SJCRH30 (cell line): ENCODE results near the gene IL26. TPM values are rescaled to one million over a fixed set of nuclear protein-coding genes. Genes with fewer than 3 reads are reported as not detected.

Experiments used
- DNase-seq, 2 experiments: peaks; one replicate each; pipeline ENCODE4 v3.0.0-alpha.2; 2015 to 2020
- H3K27ac ChIP-seq: fragments of 250-450 bp; sonication (Bioruptor Pico); 2 replicates; pipeline ENCODE4 v1.5.1; 2020; ENCODE audit warnings: mild to moderate bottlenecking, moderate library complexity
- H3K27me3 ChIP-seq: fragments of 250-450 bp; sonication (Bioruptor Pico); 2 replicates; pipeline ENCODE4 v1.5.1; 2020; ENCODE audit warnings: mild to moderate bottlenecking, moderate library complexity
- H3K36me3 ChIP-seq: fragments of 250-450 bp; sonication (Bioruptor Pico); 2 replicates; pipeline ENCODE4 v1.5.1; 2020; ENCODE audit warnings: mild to moderate bottlenecking, moderate library complexity
- H3K4me1 ChIP-seq: fragments of 250-450 bp; sonication (Bioruptor Pico); 2 replicates; pipeline ENCODE4 v1.5.1; 2020; ENCODE audit warnings: mild to moderate bottlenecking, moderate library complexity
- H3K4me3 ChIP-seq: fragments of 250-450 bp; sonication (Bioruptor Pico); 2 replicates; pipeline ENCODE4 v1.5.1; 2020; ENCODE audit warnings: mild to moderate bottlenecking, moderate library complexity
- H3K9me3 ChIP-seq: fragments of 250-450 bp; sonication (Bioruptor Pico); replicated peaks from 2 replicates; pipeline ENCODE4 v1.5.1; 2020; ENCODE audit warnings: mild to moderate bottlenecking, moderate library complexity
- total RNA-seq: library from RNA; depleted of rRNA; stranded (reverse); fragments of >200 nt; shearing (Covaris generic); gene quantifications from 2 replicates; pipeline ENCODE4 v1.2.3, GENCODE V29; 2014

IL26 gene
- total RNA-seq, 1 experiment from 2014 or later = not detected

DNA sequence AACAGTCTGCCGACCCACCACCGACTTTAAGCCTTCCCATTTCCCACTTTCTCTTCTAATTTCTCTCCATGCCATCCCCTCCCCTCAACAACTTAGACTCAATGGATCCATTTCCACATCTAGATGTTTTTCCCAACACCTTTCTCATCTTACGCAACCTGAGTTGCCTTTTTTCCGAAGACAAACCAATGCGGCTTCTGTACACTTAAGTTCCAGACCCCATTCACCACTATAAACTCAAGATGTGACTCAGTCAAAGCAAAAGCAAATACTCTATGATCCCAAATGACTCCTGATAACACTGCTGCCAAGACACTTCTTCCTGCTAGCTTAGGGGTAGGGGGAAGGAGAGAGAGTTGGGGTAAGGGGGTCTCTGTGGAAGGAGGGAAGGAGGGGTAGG, 26.5 kb upstream of the IL26 start:
- Histone ChIP-seq H3K36me3 (no peaks in the 10 kb centered on the region), H3K27me3 (no peaks in the 10 kb centered on the region)
- DNase-seq = no peak

DNA sequence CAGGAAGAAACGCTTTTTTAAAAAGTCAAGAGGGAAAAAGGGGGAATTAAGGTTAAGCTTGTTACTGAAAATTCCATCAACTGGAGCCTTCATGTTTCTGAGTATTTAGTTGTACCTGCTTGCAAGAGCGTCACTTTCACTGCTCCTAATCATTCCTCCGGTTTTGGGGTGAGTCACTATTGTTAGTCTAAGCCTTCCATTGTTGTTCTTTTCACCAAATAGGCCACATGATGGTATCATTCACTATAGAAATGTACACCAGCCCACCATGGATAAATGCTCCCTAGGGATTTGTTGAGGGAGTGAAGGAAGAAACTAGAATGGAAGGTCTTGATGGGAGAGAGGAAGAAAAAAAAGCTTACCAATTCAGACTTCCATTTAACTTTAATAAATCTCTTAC, 24.8 kb upstream of the IL26 start:
- DNase-seq = peak in 1 of 2 experiments; percentile 38
- H3K27me3 ChIP-seq = no peaks in the 10 kb centered on the region
- peaks cover 16% of the 10 kb centered on the region for H3K4me1 ChIP-seq
- H3K27ac ChIP-seq = no peak overlapping the region
- H3K36me3 ChIP-seq = no peaks in the 10 kb centered on the region
- H3K4me3 ChIP-seq = no peak overlapping the region
- H3K9me3 ChIP-seq = peaks cover 4% of the 10 kb centered on the region; the same call in 1 of the 2 replicates

More for the DNA sequence above, 26.5 kb upstream of the IL26 start:
- H3K27ac ChIP-seq = no peak overlapping the region
- H3K9me3 ChIP-seq = peaks cover 4% of the 10 kb centered on the region; the same call in 1 of the 2 replicates
- no peak overlapping the region for H3K4me3 ChIP-seq
- peaks cover 10% of the 10 kb centered on the region; the same call in 1 of the 2 replicates for H3K4me1 ChIP-seq

GRCh38 chr12:68247785-68248184, 22.2 kb upstream of the IL26 start:
- peaks cover 21% of the 10 kb centered on the region for H3K4me1 ChIP-seq
- H3K27ac ChIP-seq = no peak overlapping the region
- H3K36me3 ChIP-seq = no peaks in the 10 kb centered on the region
- DNase-seq = no peak
- H3K4me3 ChIP-seq = no peak overlapping the region
- H3K27me3 ChIP-seq = no peaks in the 10 kb centered on the region
- peaks cover 4% of the 10 kb centered on the region; the same call in 1 of the 2 replicates for H3K9me3 ChIP-seq

DNA sequence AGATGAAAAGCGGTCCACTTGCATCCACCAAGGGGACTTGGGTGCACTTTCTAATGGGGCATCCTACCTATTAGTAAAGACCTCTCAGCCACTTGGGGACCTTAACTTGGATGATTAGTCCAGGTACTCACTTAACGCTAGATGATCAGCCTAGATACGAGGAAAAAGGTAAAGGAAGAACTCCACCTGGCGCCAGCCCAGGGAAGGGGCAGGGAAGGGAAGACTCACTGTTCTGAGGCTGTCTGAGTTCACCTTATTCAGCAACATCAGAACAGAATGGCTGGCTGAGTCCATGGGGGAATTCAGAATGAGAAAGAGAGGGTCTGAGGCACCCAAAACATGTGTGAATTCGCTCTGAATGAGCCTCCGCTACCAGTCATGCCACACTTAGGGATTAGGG, 20.7 kb upstream of the IL26 start:
- Histone ChIP-seq H3K4me3 (no peak overlapping the region), H3K36me3 (no peaks in the 10 kb centered on the region), H3K9me3 (peaks cover 1% of the 10 kb centered on the region; the same call in 1 of the 2 replicates), H3K27ac (peak overlapping the region; percentile 70; the same call in 1 of the 2 replicates), H3K27me3 (no peaks in the 10 kb centered on the region), H3K4me1 (peaks cover 21% of the 10 kb centered on the region)
- no peak for DNase-seq

DNA sequence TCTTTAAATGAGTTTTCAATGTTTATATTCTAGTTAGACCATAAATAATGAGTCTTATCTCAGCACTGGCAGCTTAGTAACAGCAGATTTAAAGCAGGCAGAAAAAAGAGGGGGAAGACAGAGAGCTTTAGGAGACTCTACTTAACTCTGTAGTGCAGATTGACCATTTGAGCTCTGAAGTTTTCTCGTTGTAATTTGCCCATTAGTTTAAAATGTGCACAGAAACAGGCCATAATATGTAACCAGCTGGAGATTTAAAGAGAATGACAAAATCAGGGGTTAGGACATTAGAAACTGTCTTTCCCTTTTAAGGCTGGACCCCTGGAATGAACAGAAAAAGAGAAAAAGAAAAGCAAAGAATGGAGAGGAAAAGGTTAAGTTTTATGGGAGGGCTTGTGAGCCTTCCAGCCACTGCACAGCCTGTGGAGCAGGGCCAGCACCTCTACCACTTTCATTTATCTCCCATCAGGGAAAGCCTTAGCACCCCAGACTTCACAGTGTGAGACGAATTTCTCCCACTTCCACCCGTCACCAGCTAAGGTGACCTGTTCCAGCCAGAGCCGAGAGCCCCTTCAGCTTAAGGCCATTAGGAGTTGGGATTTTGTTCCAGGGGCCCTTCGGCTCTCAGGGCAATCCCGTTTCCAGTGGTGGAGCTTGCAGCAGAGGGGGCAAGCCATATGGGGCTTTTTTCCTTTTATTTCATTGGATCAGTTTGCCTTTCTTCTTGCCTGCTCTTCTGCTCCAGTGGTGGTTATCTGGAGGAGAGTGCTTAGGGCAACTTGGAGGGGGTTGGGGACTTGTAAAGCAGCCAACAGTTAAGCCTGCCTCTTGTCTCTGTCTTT, 19.8 kb upstream of the IL26 start:
- no peaks in the 10 kb centered on the region; the same call in 1 of the 2 replicates for H3K9me3 ChIP-seq
- H3K27ac ChIP-seq = peak overlapping the region; percentile 70
- H3K36me3 ChIP-seq = no peaks in the 10 kb centered on the region
- peak overlapping the region; percentile 45 for H3K4me3 ChIP-seq
- no peaks in the 10 kb centered on the region for H3K27me3 ChIP-seq
- DNase-seq = peak; percentile 33 to 59
- peaks cover 18% of the 10 kb centered on the region for H3K4me1 ChIP-seq

DNA sequence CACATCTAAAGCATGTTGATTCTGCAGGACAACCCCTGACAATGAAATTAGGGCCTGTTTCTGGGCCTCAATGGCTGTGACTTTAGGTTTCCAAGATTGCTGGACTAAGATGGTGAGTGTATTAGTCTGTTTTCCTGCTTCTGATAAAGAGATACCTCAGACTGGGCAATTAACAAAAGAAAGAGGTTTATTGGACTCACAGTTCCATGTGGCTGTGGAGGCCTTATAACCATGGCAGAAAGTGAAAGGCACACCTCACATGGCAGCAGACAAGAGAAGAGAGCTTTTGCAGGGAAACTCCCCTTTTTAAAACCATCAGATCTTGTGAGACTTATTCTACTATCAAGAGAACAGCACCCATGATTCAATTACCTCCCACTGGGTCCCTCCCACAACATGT, 17.2 kb upstream of the IL26 start:
- H3K9me3 ChIP-seq = no peaks in the 10 kb centered on the region; the same call in 1 of the 2 replicates
- peaks cover 19% of the 10 kb centered on the region for H3K4me1 ChIP-seq
- H3K27ac ChIP-seq = no peak overlapping the region
- H3K4me3 ChIP-seq = no peak overlapping the region
- H3K27me3 ChIP-seq = no peaks in the 10 kb centered on the region
- no peaks in the 10 kb centered on the region for H3K36me3 ChIP-seq
- DNase-seq = no peak

DNA sequence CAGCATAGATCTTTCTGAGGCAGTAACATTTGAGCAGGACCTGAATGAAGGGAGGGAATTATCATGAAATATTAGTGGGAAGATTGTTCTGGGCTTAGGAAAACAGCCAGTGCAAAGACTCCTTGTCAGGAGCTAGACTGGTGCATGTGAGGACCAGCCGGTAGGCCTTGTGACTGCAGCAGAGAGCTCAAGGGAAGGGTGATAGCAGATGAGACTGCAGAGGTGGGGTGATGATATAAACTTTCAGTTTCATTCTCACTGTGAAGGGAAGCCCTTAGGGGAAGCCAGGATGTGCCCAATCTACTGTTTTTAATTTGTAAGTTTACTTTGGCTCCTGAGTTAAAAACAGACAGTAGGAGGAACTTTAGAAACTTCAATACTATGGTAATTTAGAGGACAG, 15.4 kb upstream of the IL26 start:
- Histone ChIP-seq H3K4me3 (no peak overlapping the region), H3K27ac (no peak overlapping the region)
- no peak for DNase-seq

GRCh38 chr12:68240079-68240478, 14.5 kb upstream of the IL26 start:
- Histone ChIP-seq H3K4me1 (peaks cover 25% of the 10 kb centered on the region), H3K9me3 (no peaks in the 10 kb centered on the region), H3K27me3 (no peaks in the 10 kb centered on the region), H3K4me3 (no peak overlapping the region), H3K36me3 (no peaks in the 10 kb centered on the region), H3K27ac (no peak overlapping the region)
- no peak for DNase-seq

More for the DNA sequence above, 15.4 kb upstream of the IL26 start:
- no peaks in the 10 kb centered on the region for H3K36me3 ChIP-seq
- peaks cover 31% of the 10 kb centered on the region for H3K4me1 ChIP-seq
- no peaks in the 10 kb centered on the region for H3K9me3 ChIP-seq
- H3K27me3 ChIP-seq = no peaks in the 10 kb centered on the region

DNA sequence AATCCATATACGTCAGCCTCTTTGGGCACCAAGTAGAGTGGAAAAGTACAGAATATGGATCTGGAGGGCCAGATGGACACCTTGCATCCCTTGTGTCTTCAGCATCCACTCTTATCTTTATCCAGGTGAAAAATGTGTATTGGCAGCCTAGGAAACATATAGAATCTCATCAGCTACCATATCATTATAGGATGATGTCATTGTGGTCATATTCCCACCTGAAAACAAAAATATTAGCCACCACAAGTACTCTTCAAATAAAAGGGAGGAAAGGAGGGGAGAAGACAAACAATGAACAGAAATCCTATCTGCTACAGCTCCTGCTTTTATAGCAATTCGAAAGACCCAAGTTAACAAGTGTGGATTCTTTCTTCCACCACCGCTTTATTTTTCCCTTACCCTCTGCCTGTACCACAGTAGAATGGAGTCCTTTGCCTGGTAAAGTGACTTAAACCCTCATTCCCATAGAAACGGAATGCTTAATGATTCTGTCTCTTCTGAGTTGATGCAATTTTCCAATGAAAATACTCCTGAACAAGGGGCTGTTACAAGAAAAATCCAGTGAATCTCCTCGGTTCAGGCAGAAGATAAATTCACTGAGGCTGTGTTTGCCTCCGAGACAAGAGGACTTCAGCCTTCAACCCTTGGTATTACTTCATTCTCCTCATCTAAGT, 13.8 kb upstream of the IL26 start:
- Histone ChIP-seq H3K4me3 (no peak overlapping the region), H3K9me3 (no peaks in the 10 kb centered on the region), H3K27ac (no peak overlapping the region), H3K27me3 (no peaks in the 10 kb centered on the region), H3K36me3 (no peaks in the 10 kb centered on the region), H3K4me1 (peaks cover 21% of the 10 kb centered on the region)
- DNase-seq = no peak

DNA sequence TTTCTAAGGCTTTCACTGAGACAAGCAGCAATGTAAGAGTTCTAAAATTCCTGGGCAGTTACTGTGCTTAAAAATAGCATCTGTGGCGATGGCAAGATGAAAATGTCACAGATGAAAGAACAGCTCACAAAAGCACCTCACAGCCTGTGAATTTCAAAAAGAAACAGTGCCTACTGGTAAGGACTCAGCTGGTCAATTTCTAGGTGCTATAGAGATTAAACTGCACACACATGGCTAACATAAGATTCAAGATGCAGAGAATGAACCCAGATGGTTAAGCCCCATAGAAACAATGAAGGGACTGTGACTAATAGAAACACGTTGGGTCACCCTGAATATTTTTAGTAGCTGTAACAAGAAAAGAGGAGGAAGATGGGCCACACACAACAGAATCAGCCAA, 12.0 kb upstream of the IL26 start:
- no peaks in the 10 kb centered on the region for H3K36me3 ChIP-seq
- peaks cover 21% of the 10 kb centered on the region for H3K4me1 ChIP-seq
- peak in 1 of 2 experiments; percentile 40 for DNase-seq
- H3K9me3 ChIP-seq = no peaks in the 10 kb centered on the region
- H3K27me3 ChIP-seq = no peaks in the 10 kb centered on the region
- H3K4me3 ChIP-seq = no peak overlapping the region
- peak overlapping the region; percentile 46 for H3K27ac ChIP-seq

- H3K4me3 ChIP-seq = no peak overlapping the region
- peaks cover 21% of the 10 kb centered on the region for H3K4me1 ChIP-seq
- H3K27me3 ChIP-seq = no peaks in the 10 kb centered on the region
- H3K27ac ChIP-seq = peak overlapping the region; percentile 46
- H3K36me3 ChIP-seq = no peaks in the 10 kb centered on the region
- no peaks in the 10 kb centered on the region for H3K9me3 ChIP-seq
- no peak for DNase-seq
Observed at GRCh38 chr12:68237078-68237477, 11.5 kb upstream of the IL26 start.

DNA sequence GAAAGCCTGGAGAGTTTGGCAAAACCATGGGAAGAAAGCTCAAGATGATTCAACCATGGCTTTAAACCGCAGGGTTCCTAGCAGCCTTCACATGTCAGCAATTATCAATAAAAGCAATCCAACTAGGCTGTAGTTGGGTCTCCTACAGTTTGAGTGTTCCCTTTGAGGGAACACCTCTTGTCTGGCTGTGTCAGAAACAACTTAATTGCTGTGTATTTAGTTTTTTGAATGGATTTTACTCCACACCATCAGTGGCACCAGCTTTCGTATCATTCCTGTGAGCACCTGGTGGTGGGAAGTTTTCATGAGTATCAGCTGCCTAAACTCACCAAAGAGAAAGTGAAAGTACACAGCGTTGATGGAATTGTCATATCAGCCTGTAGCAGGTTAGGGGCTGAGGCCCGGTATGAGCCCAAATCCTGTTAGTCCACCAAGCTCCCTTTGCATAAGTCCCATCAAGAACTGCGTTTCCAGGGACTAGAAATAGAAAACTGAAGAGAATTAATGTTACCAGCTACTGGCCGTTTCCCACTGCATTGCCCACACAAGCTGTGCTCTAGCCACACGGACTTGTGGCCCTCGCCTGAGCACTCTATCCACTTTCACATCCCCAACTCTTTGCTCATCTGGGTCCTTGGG, 10.9 kb upstream of the IL26 start:
- Histone ChIP-seq H3K27me3 (no peaks in the 10 kb centered on the region), H3K4me3 (no peak overlapping the region), H3K27ac (peak overlapping the region; percentile 46; the same call in 1 of the 2 replicates), H3K9me3 (no peaks in the 10 kb centered on the region), H3K36me3 (no peaks in the 10 kb centered on the region), H3K4me1 (peaks cover 21% of the 10 kb centered on the region)
- no peak for DNase-seq

- H3K36me3 ChIP-seq = no peaks in the 10 kb centered on the region
- H3K4me1 ChIP-seq = peaks cover 18% of the 10 kb centered on the region
- no peaks in the 10 kb centered on the region for H3K27me3 ChIP-seq
- DNase-seq = no peak
- no peak overlapping the region for H3K27ac ChIP-seq
- H3K4me3 ChIP-seq = no peak overlapping the region
- no peaks in the 10 kb centered on the region for H3K9me3 ChIP-seq
Observed at GRCh38 chr12:68235576-68235975, 10.0 kb upstream of the IL26 start.

DNA sequence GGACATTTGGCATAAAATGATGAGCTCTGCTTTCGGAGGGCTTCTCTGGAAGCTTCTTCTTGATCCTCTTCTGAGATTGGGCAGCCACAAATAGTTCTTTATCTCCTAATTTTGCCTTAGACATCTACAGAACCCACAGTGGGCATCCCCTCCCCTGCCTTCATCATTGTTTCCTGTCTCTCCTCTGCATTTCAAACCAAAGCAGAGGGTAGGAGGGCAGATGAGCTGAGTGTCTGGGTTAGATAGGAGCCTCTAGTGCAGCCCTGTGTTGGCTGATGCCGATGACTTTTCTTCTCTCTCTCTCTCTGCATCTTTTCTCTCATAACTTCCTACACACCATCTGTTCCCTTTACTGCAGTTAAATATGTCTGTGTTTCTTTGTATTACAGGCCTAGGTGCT, 8.5 kb upstream of the IL26 start:
- Histone ChIP-seq H3K27ac (no peak overlapping the region), H3K4me1 (peaks cover 16% of the 10 kb centered on the region), H3K36me3 (no peaks in the 10 kb centered on the region), H3K4me3 (no peak overlapping the region), H3K27me3 (no peaks in the 10 kb centered on the region), H3K9me3 (no peaks in the 10 kb centered on the region)
- no peak for DNase-seq

GRCh38 chr12:68233498-68233897, 7.9 kb upstream of the IL26 start:
- DNase-seq = no peak

More at GRCh38 chr12:68233498-68233897, 7.9 kb upstream of the IL26 start:
- H3K27me3 ChIP-seq = no peaks in the 10 kb centered on the region
- no peak overlapping the region for H3K27ac ChIP-seq
- H3K36me3 ChIP-seq = no peaks in the 10 kb centered on the region
- H3K4me3 ChIP-seq = no peak overlapping the region
- no peaks in the 10 kb centered on the region for H3K9me3 ChIP-seq
- peaks cover 16% of the 10 kb centered on the region for H3K4me1 ChIP-seq
